ENCODE measurements around the gene GUCA2A. TPM values are rescaled to one million over a fixed set of nuclear protein-coding genes. Genes with fewer than 3 reads are reported as not detected.

Gene GUCA2A
- polyA plus RNA-seq, 1 of the 3 experiments (the other 2 are of a cell fraction): not detected

- H3K9me2 ChIP-seq: no peaks in the 10 kb centered on the region
- no peaks in the 10 kb centered on the region for H3F3A ChIP-seq (replicated peaks; ENCODE audit: insufficient read depth)
- 0 out of 2 replicates have a peak, but pooled peaks cover 2% of the 10 kb centered on the region for H3K9me3 ChIP-seq
- no peak overlapping the region for H3K4me2 ChIP-seq
- ChIA-PET CTCF (interaction anchor here (0.5 to 1.8 kb wide), 6 partner anchors 8 to 247 kb away, joined by 3 to 10 read pairs (median 3); partner anchors contain the start of gene HIVEP3), POLR2A (interaction anchor here (0.7 to 1.3 kb wide), 2 partner anchors 21 to 43 kb away, joined by 3 to 5 read pairs; no protein-coding TSS in a partner anchor)
- DNase-seq: peak; percentile 76
- H3K4me3 ChIP-seq (ENCODE audit: low read depth in 2 of 2, low read length in 1 of 2): no peak overlapping the region
- no peaks in the 10 kb centered on the region for H4K20me1 ChIP-seq (ENCODE audit: insufficient read depth)
- 23% methylated on average over 12 of the region's 12 CpGs for WGBS (ENCODE audit: low lambda C conversion rate)
- H3K27ac ChIP-seq (ENCODE audit: low read depth in 2 of 2, low read length in 1 of 2): no peak overlapping the region
- no peak overlapping the region for H3K9ac ChIP-seq
- H3K27me3 ChIP-seq (ENCODE audit: insufficient read depth): no peaks in the 10 kb centered on the region
- TF ChIP-seq, protein P1, sequence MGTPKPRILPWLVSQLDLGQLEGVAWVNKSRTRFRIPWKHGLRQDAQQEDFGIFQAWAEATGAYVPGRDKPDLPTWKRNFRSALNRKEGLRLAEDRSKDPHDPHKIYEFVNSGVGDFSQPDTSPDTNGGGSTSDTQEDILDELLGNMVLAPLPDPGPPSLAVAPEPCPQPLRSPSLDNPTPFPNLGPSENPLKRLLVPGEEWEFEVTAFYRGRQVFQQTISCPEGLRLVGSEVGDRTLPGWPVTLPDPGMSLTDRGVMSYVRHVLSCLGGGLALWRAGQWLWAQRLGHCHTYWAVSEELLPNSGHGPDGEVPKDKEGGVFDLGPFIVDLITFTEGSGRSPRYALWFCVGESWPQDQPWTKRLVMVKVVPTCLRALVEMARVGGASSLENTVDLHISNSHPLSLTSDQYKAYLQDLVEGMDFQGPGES (IDR thresholded peaks at IDR 0.05; ENCODE audit: low read depth, low read length): no peak
- TF ChIP-seq NFIC (IDR thresholded peaks at IDR 0.05; ENCODE audit: borderline replicate concordance) (peak; percentile 87), YY1 (IDR thresholded peaks at IDR 0.05; ENCODE audit: low read depth) (no peak), CHD2 (IDR thresholded peaks at IDR 0.05; ENCODE audit: low read length, partially characterized antibody) (peak; percentile 29)
- TF ChIP-seq, protein P2, sequence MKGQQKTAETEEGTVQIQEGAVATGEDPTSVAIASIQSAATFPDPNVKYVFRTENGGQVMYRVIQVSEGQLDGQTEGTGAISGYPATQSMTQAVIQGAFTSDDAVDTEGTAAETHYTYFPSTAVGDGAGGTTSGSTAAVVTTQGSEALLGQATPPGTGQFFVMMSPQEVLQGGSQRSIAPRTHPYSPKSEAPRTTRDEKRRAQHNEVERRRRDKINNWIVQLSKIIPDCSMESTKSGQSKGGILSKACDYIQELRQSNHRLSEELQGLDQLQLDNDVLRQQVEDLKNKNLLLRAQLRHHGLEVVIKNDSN (IDR thresholded peaks at IDR 0.05; ENCODE audit: borderline replicate concordance, low read depth): no peak
- TF ChIP-seq, protein P3, sequence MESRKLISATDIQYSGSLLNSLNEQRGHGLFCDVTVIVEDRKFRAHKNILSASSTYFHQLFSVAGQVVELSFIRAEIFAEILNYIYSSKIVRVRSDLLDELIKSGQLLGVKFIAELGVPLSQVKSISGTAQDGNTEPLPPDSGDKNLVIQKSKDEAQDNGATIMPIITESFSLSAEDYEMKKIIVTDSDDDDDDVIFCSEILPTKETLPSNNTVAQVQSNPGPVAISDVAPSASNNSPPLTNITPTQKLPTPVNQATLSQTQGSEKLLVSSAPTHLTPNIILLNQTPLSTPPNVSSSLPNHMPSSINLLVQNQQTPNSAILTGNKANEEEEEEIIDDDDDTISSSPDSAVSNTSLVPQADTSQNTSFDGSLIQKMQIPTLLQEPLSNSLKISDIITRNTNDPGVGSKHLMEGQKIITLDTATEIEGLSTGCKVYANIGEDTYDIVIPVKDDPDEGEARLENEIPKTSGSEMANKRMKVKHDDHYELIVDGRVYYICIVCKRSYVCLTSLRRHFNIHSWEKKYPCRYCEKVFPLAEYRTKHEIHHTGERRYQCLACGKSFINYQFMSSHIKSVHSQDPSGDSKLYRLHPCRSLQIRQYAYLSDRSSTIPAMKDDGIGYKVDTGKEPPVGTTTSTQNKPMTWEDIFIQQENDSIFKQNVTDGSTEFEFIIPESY (IDR thresholded peaks at IDR 0.05; ENCODE audit: borderline replicate concordance, low read depth): no peak
- no peaks in the 10 kb centered on the region for H3K36me3 ChIP-seq (replicated peaks in 1 of 2; ENCODE audit: control insufficient read depth in 1 of 2, insufficient read depth in 2 of 2, low read length in 1 of 2)
- no peaks in the 10 kb centered on the region for H3K79me2 ChIP-seq (ENCODE audit: insufficient read depth)
- H2AFZ ChIP-seq (ENCODE audit: low read depth): no peak overlapping the region
- peaks cover 0 to 13% of the 10 kb centered on the region in 2 experiments; a peak in 1 of 4 replicates for H3K4me1 ChIP-seq (ENCODE audit: control insufficient read depth in 1 of 2, insufficient read depth in 2 of 2, low read depth in 1 of 2, low read length in 1 of 2)
Measured at GRCh38 chr1:42165511-42166210, 1.1 kb upstream of the GUCA2A start.

DNA sequence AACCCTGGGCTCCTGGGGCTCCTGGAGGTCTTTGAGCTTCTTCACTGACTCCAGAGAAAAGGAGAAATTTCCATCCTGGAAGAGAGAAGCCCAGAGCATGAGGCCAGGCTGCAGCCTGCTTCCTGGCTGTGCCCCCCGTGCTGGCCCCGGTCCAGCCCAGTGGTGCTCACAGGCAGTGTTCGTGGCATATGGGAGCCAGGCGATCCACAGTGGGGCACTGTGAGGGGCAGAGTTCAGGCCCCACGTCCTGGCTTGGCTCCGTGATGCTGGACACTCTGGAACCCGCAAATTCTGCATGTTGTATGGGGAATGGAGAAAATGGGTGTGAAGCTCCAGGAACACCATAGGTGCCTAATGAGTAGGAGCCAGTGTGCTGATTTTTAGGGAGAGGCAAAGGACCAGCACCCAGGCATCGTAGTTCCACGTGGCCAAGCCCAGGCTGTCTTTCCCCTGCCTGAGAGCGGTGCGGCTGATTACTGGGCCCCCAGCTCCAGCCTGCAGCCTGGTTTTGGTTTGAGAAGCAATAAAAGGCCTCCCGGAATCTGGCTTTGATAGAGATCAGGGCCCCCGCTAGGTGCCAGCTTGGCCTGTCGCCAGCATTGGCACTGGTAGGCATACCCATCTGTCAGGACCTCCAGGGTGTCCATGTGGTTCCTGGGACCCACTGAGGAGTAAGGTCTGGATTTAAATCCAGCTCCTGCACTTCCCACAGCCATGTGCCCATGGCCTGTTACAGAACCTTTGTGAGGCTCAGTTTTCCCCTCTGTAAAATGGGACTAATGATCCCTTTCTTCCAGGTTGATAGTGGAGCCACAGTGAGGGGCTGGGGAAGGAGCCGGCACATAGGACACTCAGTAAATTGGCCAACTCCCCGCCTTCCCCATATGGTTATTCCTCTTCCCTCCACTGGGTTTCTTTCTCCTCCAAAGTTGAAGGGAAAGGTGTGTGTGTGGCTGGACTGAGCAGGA lies 725 bp downstream of the GUCA2A start:
- no peak overlapping the region for H3K4me2 ChIP-seq
- no peaks in the 10 kb centered on the region for H3K79me2 ChIP-seq (ENCODE audit: insufficient read depth)
- 80% methylated on average over 13 of the region's 16 CpGs for WGBS (ENCODE audit: low lambda C conversion rate)
- H3K27me3 ChIP-seq (ENCODE audit: insufficient read depth): no peaks in the 10 kb centered on the region
- no peaks in the 10 kb centered on the region for H3F3A ChIP-seq (replicated peaks; ENCODE audit: insufficient read depth)
- no peak overlapping the region for H3K4me3 ChIP-seq (ENCODE audit: low read depth in 2 of 2, low read length in 1 of 2)
- no peaks in the 10 kb centered on the region for H4K20me1 ChIP-seq (ENCODE audit: insufficient read depth)
- no peak overlapping the region for H2AFZ ChIP-seq (ENCODE audit: low read depth)
- 0 out of 2 replicates have a peak, but pooled peaks cover 9% of the 10 kb centered on the region for H3K9me3 ChIP-seq
- H3K9me2 ChIP-seq: no peaks in the 10 kb centered on the region
- no peak overlapping the region for H3K9ac ChIP-seq
- H3K4me1 ChIP-seq (ENCODE audit: control insufficient read depth in 1 of 2, insufficient read depth in 2 of 2, low read depth in 1 of 2, low read length in 1 of 2): peaks cover 0 to 13% of the 10 kb centered on the region in 2 experiments; a peak in 1 of 4 replicates
- POLR2A ChIA-PET: no interaction called here
- no peaks in the 10 kb centered on the region for H3K36me3 ChIP-seq (replicated peaks in 1 of 2; ENCODE audit: control insufficient read depth in 1 of 2, insufficient read depth in 2 of 2, low read length in 1 of 2)
- no peak for DNase-seq
- H3K27ac ChIP-seq (ENCODE audit: low read depth in 2 of 2, low read length in 1 of 2): no peak overlapping the region
- CTCF ChIA-PET: interaction anchor here (0.8 to 2.7 kb wide), 5 partner anchors 9 to 17 kb away, joined by 3 to 9 read pairs (median 3); no protein-coding TSS in a partner anchor
- TF ChIP-seq EP300 (IDR thresholded peaks at IDR 0.05; ENCODE audit: borderline replicate concordance in 1 of 2, low read depth in 1 of 2, low read length in 1 of 2): no peak
- no peak for TF ChIP-seq NFIC (IDR thresholded peaks at IDR 0.05; ENCODE audit: borderline replicate concordance)
- TF ChIP-seq TCF12 (IDR thresholded peaks at IDR 0.05): no peak
- no peak for TF ChIP-seq RFX5 (IDR thresholded peaks at IDR 0.05; ENCODE audit: low read length)
- TF ChIP-seq, protein P4, sequence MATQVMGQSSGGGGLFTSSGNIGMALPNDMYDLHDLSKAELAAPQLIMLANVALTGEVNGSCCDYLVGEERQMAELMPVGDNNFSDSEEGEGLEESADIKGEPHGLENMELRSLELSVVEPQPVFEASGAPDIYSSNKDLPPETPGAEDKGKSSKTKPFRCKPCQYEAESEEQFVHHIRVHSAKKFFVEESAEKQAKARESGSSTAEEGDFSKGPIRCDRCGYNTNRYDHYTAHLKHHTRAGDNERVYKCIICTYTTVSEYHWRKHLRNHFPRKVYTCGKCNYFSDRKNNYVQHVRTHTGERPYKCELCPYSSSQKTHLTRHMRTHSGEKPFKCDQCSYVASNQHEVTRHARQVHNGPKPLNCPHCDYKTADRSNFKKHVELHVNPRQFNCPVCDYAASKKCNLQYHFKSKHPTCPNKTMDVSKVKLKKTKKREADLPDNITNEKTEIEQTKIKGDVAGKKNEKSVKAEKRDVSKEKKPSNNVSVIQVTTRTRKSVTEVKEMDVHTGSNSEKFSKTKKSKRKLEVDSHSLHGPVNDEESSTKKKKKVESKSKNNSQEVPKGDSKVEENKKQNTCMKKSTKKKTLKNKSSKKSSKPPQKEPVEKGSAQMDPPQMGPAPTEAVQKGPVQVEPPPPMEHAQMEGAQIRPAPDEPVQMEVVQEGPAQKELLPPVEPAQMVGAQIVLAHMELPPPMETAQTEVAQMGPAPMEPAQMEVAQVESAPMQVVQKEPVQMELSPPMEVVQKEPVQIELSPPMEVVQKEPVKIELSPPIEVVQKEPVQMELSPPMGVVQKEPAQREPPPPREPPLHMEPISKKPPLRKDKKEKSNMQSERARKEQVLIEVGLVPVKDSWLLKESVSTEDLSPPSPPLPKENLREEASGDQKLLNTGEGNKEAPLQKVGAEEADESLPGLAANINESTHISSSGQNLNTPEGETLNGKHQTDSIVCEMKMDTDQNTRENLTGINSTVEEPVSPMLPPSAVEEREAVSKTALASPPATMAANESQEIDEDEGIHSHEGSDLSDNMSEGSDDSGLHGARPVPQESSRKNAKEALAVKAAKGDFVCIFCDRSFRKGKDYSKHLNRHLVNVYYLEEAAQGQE (IDR thresholded peaks at IDR 0.05; ENCODE audit: low read depth, low read length): no peak
- TF ChIP-seq RAD21 (IDR thresholded peaks at IDR 0.05; ENCODE audit: low read length): no peak
- TF ChIP-seq, protein P2 (IDR thresholded peaks at IDR 0.05; ENCODE audit: borderline replicate concordance, low read depth): no peak
- TF ChIP-seq TEAD4 (IDR thresholded peaks at IDR 0.05; ENCODE audit: borderline replicate concordance, insufficient read depth): no peak
- TF ChIP-seq FOXM1 (IDR thresholded peaks at IDR 0.05; ENCODE audit: low read depth): no peak
- TF ChIP-seq GATA2 (CRISPR knock-in tag; IDR thresholded peaks at IDR 0.05): no peak
